CD14-positive monocyte (primary cell): Measurements from ENCODE around the gene FBXO7. TPM values are rescaled to one million over a fixed set of nuclear protein-coding genes. Genes with fewer than 3 reads are reported as not detected.

Experiments used
- DNase-seq, 3 donors: peaks; one replicate each; pipeline ENCODE4 v3.0.0-alpha.2; 2011 to 2022
- H2AFZ ChIP-seq: 2 replicates; pipeline ENCODE4 v1.6.0; 2012; ENCODE audit warnings: mild to moderate bottlenecking, low read depth, low read length, inconsistent platforms; ENCODE audit not compliant: insufficient read depth, poor library complexity, severe bottlenecking
- H3K27ac ChIP-seq, 2 donors: 1 replicate in 1 of 2; 2 replicates in 1 of 2; pipeline ENCODE4 v1.5.1; 2012 to 2013; ENCODE audit warnings: low read length in 2 of 2, control low read depth in 1 of 2, inconsistent platforms in 1 of 2, low read depth in 1 of 2, mild to moderate bottlenecking in 1 of 2
- H3K27me3 ChIP-seq, 2 donors: one replicate each; pipeline versions ENCODE4 v1.6.0 to v1.6.1; 2011 to 2013; ENCODE audit warnings: low read length in 2 of 2; ENCODE audit not compliant: control insufficient read depth in 2 of 2, insufficient read depth in 2 of 2
- H3K36me3 ChIP-seq, 2 donors: replicated peaks in 1 of 2; 1 replicate in 1 of 2; 2 replicates in 1 of 2; pipeline versions ENCODE4 v1.5.1 to v1.6.1; 2012 to 2013; ENCODE audit warnings: low read length in 2 of 2, control low read depth in 1 of 2, inconsistent platforms in 1 of 2, mild to moderate bottlenecking in 1 of 2; ENCODE audit not compliant: insufficient read depth in 2 of 2, control insufficient read depth in 1 of 2
- H3K4me1 ChIP-seq, 2 donors: 1 replicate in 1 of 2; 2 replicates in 1 of 2; pipeline versions ENCODE4 v1.5.1 to v1.6.1; 2012 to 2013; ENCODE audit warnings: low read length in 2 of 2, control low read depth in 1 of 2, inconsistent platforms in 1 of 2, mild to moderate bottlenecking in 1 of 2, moderate library complexity in 1 of 2; ENCODE audit not compliant: insufficient read depth in 2 of 2, control insufficient read depth in 1 of 2
- H3K4me2 ChIP-seq: replicated peaks from 2 replicates; pipeline ENCODE3; 2012; ENCODE audit warnings: low read length, moderate library complexity, mild to moderate bottlenecking; ENCODE audit not compliant: poor library complexity, severe bottlenecking; ENCODE audit errors: extremely low read depth
- H3K4me3 ChIP-seq, 3 experiments: fragments of 200-600 bp in 1 of 3; sonication (generic) in 1 of 3; replicated peaks in 1 of 3; 1 replicate in 2 of 3; 2 replicates in 1 of 3; pipeline ENCODE4 v1.5.1; 2011 to 2013; ENCODE audit warnings: low read length in 3 of 3, mild to moderate bottlenecking in 3 of 3, control low read depth in 2 of 3, low read depth in 2 of 3, inconsistent platforms in 1 of 3, moderate library complexity in 1 of 3
- H3K79me2 ChIP-seq: 2 replicates; pipeline ENCODE4 v1.6.0; 2012; ENCODE audit warnings: mild to moderate bottlenecking, control low read depth, inconsistent platforms, low read length, moderate library complexity; ENCODE audit not compliant: insufficient read depth
- H3K9ac ChIP-seq: 2 replicates; pipeline ENCODE4 v1.6.0; 2017; ENCODE audit warnings: low read length, mild to moderate bottlenecking; ENCODE audit not compliant: insufficient read depth, poor library complexity, severe bottlenecking
- H3K9me3 ChIP-seq, 2 donors: replicated peaks in 1 of 2; 1 replicate in 1 of 2; 2 replicates in 1 of 2; pipeline versions ENCODE4 v1.5.1 to v1.6.1; 2012 to 2013; ENCODE audit warnings: low read length in 2 of 2, control low read depth in 1 of 2; ENCODE audit not compliant: control insufficient read depth in 1 of 2, insufficient read depth in 1 of 2
- H4K20me1 ChIP-seq: 2 replicates; pipeline ENCODE4 v1.6.0; 2012; ENCODE audit warnings: mild to moderate bottlenecking, low read length, control low read depth, moderate library complexity; ENCODE audit not compliant: insufficient read depth
- H3K27ac Mint-ChIP-seq, 7 donors: one replicate each; pipeline ENCODE4 v1.8.0; 2020; ENCODE audit warnings: mild to moderate bottlenecking in 7 of 7, mixed read lengths in 7 of 7, moderate library complexity in 6 of 7, inconsistent platforms in 2 of 7
- H3K27me3 Mint-ChIP-seq, 3 donors: one replicate each; pipeline ENCODE4 v1.8.0; 2021 to 2022; ENCODE audit warnings: low read depth in 3 of 3, mild to moderate bottlenecking in 3 of 3, mixed read lengths in 3 of 3, moderate library complexity in 3 of 3, inconsistent platforms in 1 of 3
- H3K36me3 Mint-ChIP-seq, 2 donors: one replicate each; pipeline ENCODE4 v1.8.0; 2020; ENCODE audit warnings: mixed read lengths in 2 of 2, inconsistent platforms in 1 of 2, mild to moderate bottlenecking in 1 of 2
- H3K4me1 Mint-ChIP-seq: one replicate; pipeline ENCODE4 v1.8.0; 2020; ENCODE audit warnings: mild to moderate bottlenecking, mixed read lengths
- H3K4me3 Mint-ChIP-seq, 2 donors: one replicate each; pipeline ENCODE4 v1.8.0; 2020; ENCODE audit warnings: mild to moderate bottlenecking in 2 of 2, mixed read lengths in 2 of 2, moderate library complexity in 1 of 2
- H3K9me3 Mint-ChIP-seq, 7 donors: one replicate each; pipeline ENCODE4 v1.8.0; 2020 to 2022; ENCODE audit warnings: mixed read lengths in 7 of 7, mild to moderate bottlenecking in 6 of 7, moderate library complexity in 6 of 7, inconsistent platforms in 2 of 7
- WGBS: methylation state at CpG from one replicate; pipeline ENCODE4 v1.1.5; 2013; ENCODE audit warnings: missing lambda C conversion rate; ENCODE audit not compliant: insufficient coverage; 5-methylcytosine and 5-hydroxymethylcytosine counted together
- intact Hi-C, 2 donors: fragments of 100-400 bp; cut with micrococcal nuclease; formaldehyde crosslinking; loops; one replicate each; pipeline versions ENCODE4 v1.15.0 to v1.15.1; 2023
- polyA plus RNA-seq, 3 donors: library from polyadenylated mRNA; depleted of rRNA in 1 of 3; unstranded in 2 of 3; stranded (reverse) in 1 of 3; fragments of 300-500 nt in 2 of 3; fragments of >200 nt in 1 of 3; fragmentation: Illumina TruSeq in 2 of 3; gene quantifications; 1 replicate in 2 of 3; 2 replicates in 1 of 3; pipeline ENCODE4 v1.2.3, GENCODE V29; 2012 to 2021
- TF ChIP-seq, protein P1 (sequence below): fragments of 200-600 bp; IDR thresholded peaks from one replicate; pipeline ENCODE4 v1.8.0; 2022; ENCODE audit warnings: antibody characterized with exemption, mild to moderate bottlenecking

The FBXO7 gene
- polyA plus RNA-seq, 3 donors: 56.7 to 116 (median 103) TPM

- H3K4me1 Mint-ChIP-seq: peaks cover 7% of the 10 kb centered on the region
- WGBS: 31% methylated on average over 1 of the region's 1 CpG
- no peak overlapping the region for H3K4me2 ChIP-seq
Measured at GRCh38 chr22:32482708-32483107, 8.1 kb downstream of the FBXO7 start.

DNA sequence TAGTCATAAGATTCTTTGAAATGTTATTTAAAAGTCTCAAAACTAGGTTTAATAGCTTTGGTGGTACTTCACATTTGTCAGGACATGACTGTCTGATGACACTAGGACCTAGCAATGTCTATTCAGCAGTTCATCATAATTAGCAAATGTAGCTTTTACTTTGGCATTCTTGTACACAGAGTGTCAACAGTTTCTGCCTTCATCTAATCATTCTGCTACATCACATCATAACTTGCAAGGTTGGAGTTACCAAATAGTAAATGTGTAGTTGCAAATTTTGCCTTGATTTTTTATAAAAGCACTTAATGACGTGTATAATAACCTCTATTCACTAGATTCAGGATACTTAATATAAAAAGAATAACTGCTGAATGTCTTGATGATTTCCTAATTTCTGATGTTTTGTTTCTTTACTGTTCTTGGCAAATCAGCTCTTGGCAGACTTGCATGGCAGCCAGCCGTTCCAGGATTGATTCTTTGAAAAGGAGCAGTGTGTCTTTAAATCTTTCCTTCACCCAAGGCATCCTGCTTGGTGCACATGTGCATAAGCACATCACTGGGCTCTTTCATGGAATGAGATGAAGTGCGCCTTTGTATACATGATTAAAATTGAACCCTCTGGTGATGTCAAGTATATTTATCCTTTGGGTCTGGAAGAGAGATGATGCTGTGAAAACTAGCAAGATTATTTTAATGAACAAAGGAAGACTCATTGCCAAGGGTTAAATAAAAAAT lies 12.2 kb downstream of the FBXO7 start:
- TF ChIP-seq, protein P1, sequence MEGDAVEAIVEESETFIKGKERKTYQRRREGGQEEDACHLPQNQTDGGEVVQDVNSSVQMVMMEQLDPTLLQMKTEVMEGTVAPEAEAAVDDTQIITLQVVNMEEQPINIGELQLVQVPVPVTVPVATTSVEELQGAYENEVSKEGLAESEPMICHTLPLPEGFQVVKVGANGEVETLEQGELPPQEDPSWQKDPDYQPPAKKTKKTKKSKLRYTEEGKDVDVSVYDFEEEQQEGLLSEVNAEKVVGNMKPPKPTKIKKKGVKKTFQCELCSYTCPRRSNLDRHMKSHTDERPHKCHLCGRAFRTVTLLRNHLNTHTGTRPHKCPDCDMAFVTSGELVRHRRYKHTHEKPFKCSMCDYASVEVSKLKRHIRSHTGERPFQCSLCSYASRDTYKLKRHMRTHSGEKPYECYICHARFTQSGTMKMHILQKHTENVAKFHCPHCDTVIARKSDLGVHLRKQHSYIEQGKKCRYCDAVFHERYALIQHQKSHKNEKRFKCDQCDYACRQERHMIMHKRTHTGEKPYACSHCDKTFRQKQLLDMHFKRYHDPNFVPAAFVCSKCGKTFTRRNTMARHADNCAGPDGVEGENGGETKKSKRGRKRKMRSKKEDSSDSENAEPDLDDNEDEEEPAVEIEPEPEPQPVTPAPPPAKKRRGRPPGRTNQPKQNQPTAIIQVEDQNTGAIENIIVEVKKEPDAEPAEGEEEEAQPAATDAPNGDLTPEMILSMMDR: no peak
- Histone ChIP-seq H3K36me3 (peaks cover 80 to 96% of the 10 kb centered on the region in 2 donors), H3K9me3 (no peaks in the 10 kb centered on the region), H3K4me2 (no peak overlapping the region), H4K20me1 (peaks cover 84% of the 10 kb centered on the region), H3K4me3 (no peak overlapping the region), H2AFZ (no peak overlapping the region), H3K4me1 (no peaks in the 10 kb centered on the region), H3K79me2 (peaks cover 43% of the 10 kb centered on the region), H3K27ac (no peak overlapping the region), H3K9ac (no peak overlapping the region), H3K27me3 (no peaks in the 10 kb centered on the region)
- peak overlapping the region in 1 of 7 donors; percentile 77 for H3K27ac Mint-ChIP-seq
- H3K27me3 Mint-ChIP-seq: no peaks in the 10 kb centered on the region
- peaks cover 36 to 65% of the 10 kb centered on the region in 2 donors for H3K36me3 Mint-ChIP-seq
- H3K4me1 Mint-ChIP-seq: no peaks in the 10 kb centered on the region
- no peak overlapping the region for H3K4me3 Mint-ChIP-seq
- H3K9me3 Mint-ChIP-seq: no peaks in the 10 kb centered on the region
- no peak for DNase-seq
- WGBS: no CpG with 5 or more reads among the region's 3 CpGs
- intact Hi-C loops: no loop called here

More at GRCh38 chr22:32482708-32483107, 8.1 kb downstream of the FBXO7 start:
- Histone ChIP-seq H3K79me2 (peaks cover 84% of the 10 kb centered on the region), H3K9me3 (no peaks in the 10 kb centered on the region), H4K20me1 (peaks cover 98% of the 10 kb centered on the region), H3K36me3 (peaks cover 49 to 84% of the 10 kb centered on the region in 2 donors), H3K27ac (no peak overlapping the region), H3K9ac (no peak overlapping the region), H3K4me3 (no peak overlapping the region), H3K4me1 (peaks cover 0 to 4% of the 10 kb centered on the region in 2 donors), H2AFZ (no peak overlapping the region), H3K27me3 (no peaks in the 10 kb centered on the region)
- intact Hi-C loops: no loop called here
- H3K4me3 Mint-ChIP-seq: no peak overlapping the region
- no peak for DNase-seq
- H3K36me3 Mint-ChIP-seq: peaks cover 21 to 42% of the 10 kb centered on the region in 2 donors
- no peak overlapping the region for H3K27ac Mint-ChIP-seq
- no peaks in the 10 kb centered on the region for H3K9me3 Mint-ChIP-seq
- H3K27me3 Mint-ChIP-seq: no peaks in the 10 kb centered on the region
- TF ChIP-seq, protein P1: no peak
